Activated T-helper 1 cell treated with Interleukin-2 at 50 U/mL for 16 hours (primary cell): ENCODE measurements around the gene MAP7D3.
"Not testable (repeated sequence)": the region's sequence is repeated elsewhere in the genome, so short reads cannot be mapped to it uniquely, and the experiment has no call there.

ENCODE experiments used
- DNase-seq: peaks from one replicate; pipeline ENCODE4 v3.0.0-alpha.2; 2020; ENCODE audit warnings: low read depth

Gene MAP7D3, protein sequence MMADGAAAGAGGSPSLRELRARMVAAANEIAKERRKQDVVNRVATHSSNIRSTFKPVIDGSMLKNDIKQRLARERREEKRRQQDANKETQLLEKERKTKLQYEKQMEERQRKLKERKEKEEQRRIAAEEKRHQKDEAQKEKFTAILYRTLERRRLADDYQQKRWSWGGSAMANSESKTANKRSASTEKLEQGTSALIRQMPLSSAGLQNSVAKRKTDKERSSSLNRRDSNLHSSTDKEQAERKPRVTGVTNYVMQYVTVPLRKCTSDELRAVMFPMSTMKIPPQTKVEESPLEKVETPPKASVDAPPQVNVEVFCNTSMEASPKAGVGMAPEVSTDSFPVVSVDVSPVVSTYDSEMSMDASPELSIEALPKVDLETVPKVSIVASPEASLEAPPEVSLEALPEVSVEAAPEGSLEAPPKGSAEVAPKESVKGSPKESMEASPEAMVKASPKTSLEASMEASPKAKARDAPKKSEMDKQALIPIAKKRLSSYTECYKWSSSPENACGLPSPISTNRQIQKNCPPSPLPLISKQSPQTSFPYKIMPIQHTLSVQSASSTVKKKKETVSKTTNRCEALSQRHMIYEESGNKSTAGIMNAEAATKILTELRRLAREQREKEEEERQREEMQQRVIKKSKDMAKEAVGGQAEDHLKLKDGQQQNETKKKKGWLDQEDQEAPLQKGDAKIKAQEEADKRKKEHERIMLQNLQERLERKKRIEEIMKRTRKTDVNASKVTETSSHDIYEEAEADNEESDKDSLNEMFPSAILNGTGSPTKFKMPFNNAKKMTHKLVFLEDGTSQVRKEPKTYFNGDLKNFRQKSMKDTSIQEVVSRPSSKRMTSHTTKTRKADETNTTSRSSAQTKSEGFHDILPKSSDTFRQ

DNA sequence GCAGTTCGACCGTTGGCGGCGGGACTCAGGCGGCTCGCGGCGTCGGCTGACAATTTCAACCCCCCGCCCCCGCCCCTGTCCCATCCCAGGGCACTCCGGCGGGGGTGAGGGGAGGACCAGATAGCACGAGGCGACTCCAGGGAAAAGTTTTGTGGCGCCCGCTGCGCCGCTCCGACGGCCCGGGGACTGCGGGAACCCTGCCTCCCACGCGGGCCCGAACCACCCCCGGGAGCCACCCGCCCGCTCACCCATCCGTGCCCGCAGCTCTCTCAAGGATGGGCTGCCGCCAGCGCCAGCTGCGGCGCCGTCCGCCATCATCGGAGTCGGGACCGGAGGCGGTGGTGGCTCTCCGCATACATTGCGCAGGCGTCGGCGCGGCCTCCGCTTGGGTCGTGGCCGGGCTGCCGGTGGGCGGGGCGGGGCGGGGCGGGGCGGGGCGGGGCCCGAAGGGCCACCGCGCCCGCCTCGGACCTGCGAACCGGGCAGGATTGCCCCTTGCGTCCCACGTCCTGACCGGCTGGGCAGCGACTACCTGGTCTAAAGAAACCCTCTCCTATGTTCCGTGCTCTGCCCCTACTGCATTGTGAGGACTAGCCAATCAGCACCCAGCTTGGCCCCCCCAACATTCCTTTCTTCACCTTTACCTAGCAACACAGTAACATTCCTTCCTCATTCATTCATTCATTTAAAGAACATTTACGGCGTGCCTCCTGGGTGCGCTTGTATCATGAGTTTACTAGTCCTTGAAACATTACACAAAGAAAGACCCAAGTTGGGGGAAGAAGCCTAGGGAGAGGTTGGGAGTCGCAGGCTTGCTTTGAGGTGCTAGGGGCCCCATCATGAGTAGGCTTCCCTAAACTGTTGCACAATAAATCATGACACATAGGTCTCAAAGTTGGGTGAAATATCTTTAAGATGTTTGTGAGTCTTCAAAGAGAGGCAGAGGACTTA, at the start of gene MAP7D3:
TSS of gene MAP7D3 (minus strand) at position 360 of the 951 bp plus-strand sequence. CDS start at position 318, 42 bp downstream.
- peak; percentile 58 for DNase-seq

DNA sequence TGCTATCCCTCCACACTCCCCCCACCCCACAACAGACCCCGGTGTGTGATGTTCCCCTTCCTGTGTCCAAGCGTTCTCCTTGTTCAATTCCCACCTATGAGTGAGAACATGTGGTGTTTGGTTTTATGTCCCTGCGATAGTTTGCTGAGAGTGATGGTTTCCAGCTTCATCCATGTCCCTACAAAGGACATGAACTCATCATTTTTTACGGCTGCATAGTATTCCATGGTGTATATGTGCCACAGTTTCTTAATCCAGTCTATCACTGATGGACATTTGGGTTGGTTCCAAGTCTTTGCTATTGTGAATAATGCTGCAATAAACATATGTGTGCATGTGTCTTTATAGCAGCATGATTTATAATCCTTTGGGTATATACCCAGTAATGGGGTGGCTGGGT, 49.5 kb upstream of the MAP7D3 start, which contains the start of gene ADGRG4:
TSS of gene ADGRG4 (plus strand) at position 243 of the 400 bp plus-strand sequence. CDS start 7,815 bp downstream, outside the sequence.
- not testable (repeated sequence) for DNase-seq

DNA sequence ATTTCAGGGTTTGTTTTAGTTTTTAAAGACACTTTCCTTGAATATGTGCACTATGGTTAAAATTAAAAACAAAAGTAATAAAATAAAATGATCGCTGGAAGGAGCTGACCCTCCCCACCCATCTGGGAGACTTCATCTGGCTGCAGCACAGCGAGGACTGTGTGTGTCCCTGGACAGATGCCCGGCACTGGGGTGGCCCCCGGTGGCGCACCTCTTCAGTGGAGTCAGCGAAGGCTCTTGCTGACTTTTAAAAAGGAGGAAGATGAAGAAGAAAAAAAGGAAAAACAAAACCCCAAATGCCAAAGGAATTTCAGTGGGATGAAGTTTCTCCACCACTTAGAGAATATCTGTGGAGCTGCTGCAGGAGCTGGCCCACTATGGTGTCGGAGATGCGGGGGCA, 44.2 kb upstream of the MAP7D3 start:
- DNase-seq, result no peak

DNA sequence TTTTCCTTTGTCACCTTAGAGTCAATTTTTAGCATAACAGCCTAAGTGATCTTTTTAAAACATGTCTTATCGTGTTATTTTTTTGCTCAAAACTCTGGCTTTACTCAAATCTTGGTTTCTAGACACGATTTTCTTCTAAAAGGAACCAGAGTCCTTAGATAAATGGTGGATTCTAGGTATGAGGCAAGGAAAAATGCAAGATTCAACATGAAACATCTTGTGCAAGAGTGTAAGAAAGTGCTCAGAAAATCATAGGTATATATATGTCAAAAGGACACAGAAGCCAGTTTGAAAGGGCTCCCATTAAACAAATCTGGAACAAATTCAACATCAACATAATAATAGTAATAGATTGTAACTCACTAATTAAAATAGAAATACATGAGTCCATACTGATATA, 41.5 kb upstream of the MAP7D3 start:
- no peak for DNase-seq

GRCh38 chrX:136291824-136292223, 40.6 kb upstream of the MAP7D3 start:
- DNase-seq, result no peak

DNA sequence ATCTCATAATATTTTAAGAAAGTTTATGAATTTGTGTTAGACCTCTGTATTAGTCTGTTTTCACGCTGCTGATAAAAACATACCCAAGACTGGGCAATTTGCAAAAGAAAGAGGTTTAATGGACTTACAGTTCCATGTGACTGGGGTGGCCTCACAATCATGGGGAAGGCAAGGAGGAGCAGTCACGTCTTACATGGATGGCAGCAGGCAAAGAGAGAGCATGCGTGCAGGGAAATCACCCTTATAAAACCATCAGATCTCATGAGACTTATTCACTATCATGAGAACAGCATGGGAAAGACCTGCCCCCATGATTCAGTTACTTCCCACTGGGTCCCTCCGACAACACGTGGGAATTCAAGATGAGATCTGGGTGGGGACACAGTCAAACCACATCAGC, 35.2 kb upstream of the MAP7D3 start:
- not testable (repeated sequence) for DNase-seq

- no peak for DNase-seq
Measured at GRCh38 chrX:136275553-136275952, 24.4 kb upstream of the MAP7D3 start.

GRCh38 chrX:136273986-136274385, 22.8 kb upstream of the MAP7D3 start:
- DNase-seq, result no peak

DNA sequence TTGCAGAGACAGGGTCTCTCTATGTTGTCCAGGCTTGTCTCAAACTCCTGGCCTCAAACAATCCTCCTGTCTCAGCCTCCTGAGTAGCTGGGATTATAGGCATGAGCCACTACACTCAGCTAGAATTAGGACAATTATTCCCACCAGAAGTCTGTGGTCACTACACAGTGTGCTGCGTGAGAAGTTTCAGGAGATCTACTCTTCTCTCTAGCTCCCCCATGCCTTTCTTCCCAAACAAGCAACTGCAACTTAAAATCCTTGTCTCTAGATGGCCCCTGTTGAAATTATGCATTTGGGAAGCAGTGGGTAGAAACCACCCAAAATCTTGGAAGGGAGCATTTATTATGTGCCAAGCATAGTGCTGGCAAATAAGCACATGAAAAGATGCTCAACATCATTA, 21.1 kb upstream of the MAP7D3 start:
- DNase-seq, result no peak

GRCh38 chrX:136271300-136271699, 20.1 kb upstream of the MAP7D3 start:
- no peak for DNase-seq

- no peak for DNase-seq
Measured at GRCh38 chrX:136269921-136270320, 18.7 kb upstream of the MAP7D3 start.

DNA sequence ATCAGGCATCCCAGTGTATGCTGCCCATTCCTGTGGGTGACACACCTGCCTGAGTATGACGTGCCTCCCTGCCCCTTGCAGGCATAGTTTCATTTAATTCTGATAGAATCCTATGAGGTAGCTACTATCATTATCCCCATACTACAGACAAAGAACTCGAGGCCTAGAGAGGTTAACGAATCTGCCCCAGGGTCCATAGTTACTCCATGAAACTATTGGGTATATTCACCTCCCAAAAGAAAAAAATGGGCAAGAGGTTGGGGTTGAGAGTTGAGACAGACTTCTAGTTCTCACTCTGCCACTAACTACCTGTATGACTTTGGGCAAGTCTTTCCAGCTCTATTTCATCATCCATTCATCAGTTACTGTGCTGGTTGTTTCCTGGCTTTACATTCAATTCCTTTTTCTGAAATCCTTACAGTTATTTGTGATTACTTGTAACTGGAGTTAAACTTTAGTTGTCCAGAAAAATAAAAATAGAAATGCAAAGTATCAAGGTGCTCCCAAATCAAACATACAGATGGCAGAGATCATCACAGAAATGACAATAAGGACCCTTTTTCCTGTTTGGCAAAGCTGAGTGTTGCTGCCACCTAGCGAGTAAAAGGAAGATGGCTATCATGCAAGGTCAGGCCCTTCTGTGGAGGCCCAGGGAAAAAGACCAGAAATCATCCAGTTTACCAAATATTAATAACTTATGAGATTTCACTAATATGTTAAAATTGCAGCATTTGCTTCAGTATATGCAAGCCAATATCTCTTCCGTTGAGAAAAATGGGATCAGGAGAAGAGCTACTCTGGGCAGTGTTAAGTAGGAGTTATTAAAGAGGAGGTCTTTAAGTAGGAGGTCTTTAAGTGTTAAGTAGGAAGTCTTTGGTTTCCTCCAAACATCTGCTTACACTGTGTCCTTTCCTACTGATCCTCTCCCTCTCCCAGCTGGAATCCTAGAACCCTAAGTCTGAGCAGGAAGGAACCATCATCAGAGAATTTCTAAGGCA, 17.1 kb upstream of the MAP7D3 start:
- DNase-seq, result peak; percentile 4

- no peak for DNase-seq
Measured at GRCh38 chrX:136266828-136267227, 15.6 kb upstream of the MAP7D3 start.

GRCh38 chrX:136262812-136263315, 11.7 kb upstream of the MAP7D3 start:
- no peak for DNase-seq

GRCh38 chrX:136262243-136262642, 11.0 kb upstream of the MAP7D3 start:
- no peak for DNase-seq

- no peak for DNase-seq
Measured at GRCh38 chrX:136261321-136261720, 10.1 kb upstream of the MAP7D3 start.

DNA sequence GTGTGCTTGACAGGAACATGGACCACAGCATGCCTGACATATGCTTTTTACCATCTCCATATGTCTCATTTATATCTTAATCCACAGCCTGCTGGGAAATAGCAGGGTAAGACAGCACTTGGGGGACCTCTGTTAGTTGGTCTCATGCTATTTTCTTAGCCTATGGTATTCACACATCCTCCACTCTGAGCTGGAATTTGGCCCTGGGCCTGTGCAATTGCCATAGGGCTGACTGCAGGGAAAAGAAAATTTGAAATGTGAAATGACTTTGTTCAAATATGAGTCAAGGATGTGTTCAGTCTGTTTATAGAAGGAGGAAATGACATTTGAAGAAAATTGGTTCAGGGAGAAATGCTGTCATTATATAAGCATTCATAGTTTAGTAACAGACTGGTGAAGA, 9.6 kb upstream of the MAP7D3 start:
- no peak for DNase-seq

DNA sequence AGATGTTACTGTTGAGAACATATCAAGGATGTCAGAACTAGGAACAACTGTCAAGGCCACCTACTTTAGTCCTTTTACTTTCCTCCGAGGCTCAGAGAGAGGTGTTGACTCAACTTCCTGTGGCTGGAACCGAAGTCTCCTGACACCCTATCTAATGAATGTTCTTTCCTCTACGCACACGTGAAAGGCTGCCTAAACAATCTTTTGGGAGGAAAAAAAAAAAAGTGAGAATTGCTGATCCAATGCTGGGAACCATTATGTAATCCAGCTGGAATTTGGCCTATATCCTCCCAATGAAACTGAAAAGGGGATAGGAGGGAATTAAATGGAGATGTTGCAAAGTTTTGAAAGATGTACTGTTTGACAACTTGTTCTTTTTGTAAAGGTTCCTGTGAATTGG, 8.3 kb upstream of the MAP7D3 start:
- no peak for DNase-seq

DNA sequence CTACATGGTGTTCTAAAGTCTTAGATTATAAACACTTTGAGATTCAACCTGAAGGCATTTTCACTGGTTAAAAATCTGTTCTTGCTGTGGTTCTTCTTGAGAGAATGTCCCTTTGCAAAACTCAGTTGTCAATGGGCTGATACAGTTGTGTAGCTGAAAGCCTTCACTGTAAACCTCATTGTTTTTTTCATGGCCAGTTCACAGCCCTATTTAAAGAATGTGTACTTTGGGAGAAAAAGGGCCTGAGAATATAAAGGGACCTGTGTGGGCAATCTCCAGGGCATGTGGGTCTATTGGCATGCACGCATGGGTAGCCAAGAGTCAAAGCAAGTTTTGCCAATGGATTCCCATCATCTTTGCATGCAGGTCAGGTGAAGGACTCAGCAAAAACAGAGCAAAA, 7.8 kb upstream of the MAP7D3 start:
- no peak for DNase-seq

- no peak for DNase-seq
Measured at GRCh38 chrX:136256026-136256425, 4.8 kb upstream of the MAP7D3 start.
